Left kidney (tissue), 2 donors: ENCODE measurements around the gene PCDHB10. TPM values are rescaled to one million over a fixed set of nuclear protein-coding genes. Genes with fewer than 3 reads are reported as not detected.
"Not testable (repeated sequence)": the region's sequence is repeated elsewhere in the genome, so short reads cannot be mapped to it uniquely, and the experiment has no call there.

Experiments used
- DNase-seq: peaks from one replicate; pipeline ENCODE4 v3.0.0-alpha.2; 2013
- polyA plus RNA-seq: library from polyadenylated mRNA; unstranded; fragments of 120-200 nt; gene quantifications from one replicate; pipeline ENCODE4 v1.2.1, GENCODE V29; 2013; ENCODE audit not compliant: insufficient read length

Gene PCDHB10
- polyA plus RNA-seq, 1 donor: 7.2 TPM

- not testable (repeated sequence) for DNase-seq
Measured at GRCh38 chr5:141235922-141236321, 43.8 kb downstream of the PCDHB10 start.

- DNase-seq: no peak
Measured at GRCh38 chr5:141236516-141237313, 44.6 kb downstream of the PCDHB10 start.

GRCh38 chr5:141241496-141241895 lies 49.3 kb downstream of the PCDHB10 start:
- DNase-seq: no peak

Other genes starting within 250 kb of the PCDHB10 start
- gene PCDHAC2, start 225.9 kb upstream of the PCDHB10 start, polyA plus RNA-seq: 0.93 TPM
- gene PCDHB1, start 141.0 kb upstream of the PCDHB10 start, polyA plus RNA-seq: 0.13 TPM
- 6.6 TPM for gene PCDHB2, start 97.7 kb upstream of the PCDHB10 start, polyA plus RNA-seq
- gene PCDHB3, start 91.9 kb upstream of the PCDHB10 start, polyA plus RNA-seq: 2.3 TPM
- 1.9 TPM for gene PCDHB4, start 70.5 kb upstream of the PCDHB10 start, polyA plus RNA-seq
- gene PCDHB5, start 57.1 kb upstream of the PCDHB10 start, polyA plus RNA-seq: 7.5 TPM
- gene PCDHB6, start 42.3 kb upstream of the PCDHB10 start, polyA plus RNA-seq: 3.5 TPM
- gene PCDHB7, start 19.7 kb upstream of the PCDHB10 start, polyA plus RNA-seq: 4.5 TPM
- 2.6 TPM for gene PCDHB8, start 14.6 kb upstream of the PCDHB10 start, polyA plus RNA-seq
- gene PCDHB16, start 10.0 kb upstream of the PCDHB10 start, polyA plus RNA-seq: 8.1 TPM
- gene PCDHB9, start 5.2 kb upstream of the PCDHB10 start, polyA plus RNA-seq: 4.3 TPM
- 4.4 TPM for gene PCDHB11, start 7.3 kb downstream of the PCDHB10 start, polyA plus RNA-seq
- 4.6 TPM for gene PCDHB12, start 16.4 kb downstream of the PCDHB10 start, polyA plus RNA-seq
- gene PCDHB13, start 21.6 kb downstream of the PCDHB10 start, polyA plus RNA-seq: 9.3 TPM
- gene PCDHB14, start 31.0 kb downstream of the PCDHB10 start, polyA plus RNA-seq: 11.3 TPM
- 12.5 TPM for gene PCDHB15, start 53.0 kb downstream of the PCDHB10 start, polyA plus RNA-seq
- gene SLC25A2, start 111.7 kb downstream of the PCDHB10 start, polyA plus RNA-seq: 0.23 TPM
- 154 TPM for gene TAF7, start 128.4 kb downstream of the PCDHB10 start, polyA plus RNA-seq
- gene PCDHGA1, start 138.2 kb downstream of the PCDHB10 start, polyA plus RNA-seq: 1.1 TPM
- gene PCDHGA2, start 146.4 kb downstream of the PCDHB10 start, polyA plus RNA-seq: 6.8 TPM
- 2.9 TPM for gene PCDHGA3, start 151.5 kb downstream of the PCDHB10 start, polyA plus RNA-seq
- gene PCDHGB1, start 157.7 kb downstream of the PCDHB10 start, polyA plus RNA-seq: 1.9 TPM
- gene PCDHGA4, start 162.7 kb downstream of the PCDHB10 start, polyA plus RNA-seq: 2.6 TPM
- 4.0 TPM for gene PCDHGB2, start 167.6 kb downstream of the PCDHB10 start, polyA plus RNA-seq
- 2.7 TPM for gene PCDHGA5, start 171.8 kb downstream of the PCDHB10 start, polyA plus RNA-seq
- 2.8 TPM for gene PCDHGB3, start 177.9 kb downstream of the PCDHB10 start, polyA plus RNA-seq
- 8.1 TPM for gene PCDHGA6, start 181.5 kb downstream of the PCDHB10 start, polyA plus RNA-seq
- 2.2 TPM for gene PCDHGA7, start 190.4 kb downstream of the PCDHB10 start, polyA plus RNA-seq
- gene PCDHGB4, start 195.3 kb downstream of the PCDHB10 start, polyA plus RNA-seq: 7.6 TPM
- 0.60 TPM for gene PCDHGA8, start 200.3 kb downstream of the PCDHB10 start, polyA plus RNA-seq
- 10.9 TPM for gene PCDHGB5, start 205.6 kb downstream of the PCDHB10 start, polyA plus RNA-seq
- 6.5 TPM for gene PCDHGA9, start 210.4 kb downstream of the PCDHB10 start, polyA plus RNA-seq
- 7.3 TPM for gene PCDHGB6, start 215.7 kb downstream of the PCDHB10 start, polyA plus RNA-seq
- gene PCDHGA10, start 220.6 kb downstream of the PCDHB10 start, polyA plus RNA-seq: 3.7 TPM
- 17.3 TPM for gene PCDHGB7, start 225.3 kb downstream of the PCDHB10 start, polyA plus RNA-seq
- 5.1 TPM for gene PCDHGA11, start 228.7 kb downstream of the PCDHB10 start, polyA plus RNA-seq
- gene PCDHGA12, start 238.2 kb downstream of the PCDHB10 start, polyA plus RNA-seq: 1.5 TPM